Embryonic facial prominence (tissue), 1 donor: ENCODE measurements around the gene THSD4.

Source experiments
- DNase-seq: peaks from one replicate; pipeline ENCODE4 v3.0.0-alpha.2; 2016; ENCODE audit errors: extremely low spot score

THSD4 gene

GRCh38 chr15:71328453-71328852 is 213.2 kb downstream of the THSD4 start:
- DNase-seq = no peak

GRCh38 chr15:71329041-71329440 is 213.8 kb downstream of the THSD4 start:
- no peak for DNase-seq

GRCh38 chr15:71329497-71330260 is 214.4 kb downstream of the THSD4 start:
- no peak for DNase-seq

GRCh38 chr15:71330638-71331162 is 215.4 kb downstream of the THSD4 start:
- no peak for DNase-seq

- DNase-seq = no peak
Observed at GRCh38 chr15:71331173-71331572, 215.9 kb downstream of the THSD4 start.

GRCh38 chr15:71332431-71333004 is 217.2 kb downstream of the THSD4 start:
- no peak for DNase-seq

- no peak for DNase-seq
Observed at GRCh38 chr15:71333136-71333700, 217.9 kb downstream of the THSD4 start.

- no peak for DNase-seq
Observed at GRCh38 chr15:71333839-71334238, 218.6 kb downstream of the THSD4 start.

GRCh38 chr15:71334434-71334833 is 219.2 kb downstream of the THSD4 start:
- no peak for DNase-seq

- DNase-seq = no peak
Observed at GRCh38 chr15:71334873-71335272, 219.6 kb downstream of the THSD4 start.

GRCh38 chr15:71335591-71335990 is 220.3 kb downstream of the THSD4 start:
- no peak for DNase-seq

- no peak for DNase-seq
Observed at GRCh38 chr15:71336671-71337070, 221.4 kb downstream of the THSD4 start.

- no peak for DNase-seq
Observed at GRCh38 chr15:71337197-71337845, 222.1 kb downstream of the THSD4 start.

GRCh38 chr15:71338265-71338664 is 223.0 kb downstream of the THSD4 start:
- DNase-seq = no peak

- DNase-seq = no peak
Observed at GRCh38 chr15:71338827-71339542, 223.7 kb downstream of the THSD4 start.

- no peak for DNase-seq
Observed at GRCh38 chr15:71341811-71342550, 226.7 kb downstream of the THSD4 start.

GRCh38 chr15:71342658-71343057 is 227.4 kb downstream of the THSD4 start:
- DNase-seq = no peak

- DNase-seq = no peak
Observed at GRCh38 chr15:71344316-71344715, 229.0 kb downstream of the THSD4 start.

- DNase-seq = no peak
Observed at GRCh38 chr15:71345186-71345585, 229.9 kb downstream of the THSD4 start.

GRCh38 chr15:71346464-71346863 is 231.2 kb downstream of the THSD4 start:
- no peak for DNase-seq

- DNase-seq = no peak
Observed at GRCh38 chr15:71348597-71348996, 233.3 kb downstream of the THSD4 start.
